Upper lobe of left lung (tissue), 4 donors: ENCODE results near the gene ADAM12.

Experiments used
- CTCF ChIP-seq, 6 experiments: fragments of 450-650 bp in 4 of 6; fragments of 200-600 bp in 2 of 6; sonication (generic) in 2 of 6; IDR thresholded peaks; one replicate each; pipeline ENCODE4 v1.5.1; 2016 to 2019; ENCODE audit warnings: antibody characterized with exemption in 6 of 6
- POLR2A ChIP-seq, 4 donors: fragments of 450-650 bp; IDR thresholded peaks; one replicate each; pipeline ENCODE4 v1.5.1; 2016 to 2017; ENCODE audit warnings: antibody characterized with exemption in 4 of 4, mild to moderate bottlenecking in 2 of 4

GRCh38 chr10:126160571-126160970, 227.7 kb downstream of the ADAM12 start:
- TF ChIP-seq CTCF (IDR thresholded peaks at IDR 0.05) (no peak), POLR2A (IDR thresholded peaks at IDR 0.05) (no peak)
